HG03354 (cell line): Measurements from ENCODE around the gene SPRR3.

Experiments used
- ATAC-seq: cut with Tn5 transposase; IDR thresholded peaks from one replicate; pipeline ENCODE4 v1.9.1; 2021; ENCODE audit warnings: mild to moderate bottlenecking; ENCODE audit not compliant: unreplicated experiment, poor library complexity, severe bottlenecking

The SPRR3 gene

DNA sequence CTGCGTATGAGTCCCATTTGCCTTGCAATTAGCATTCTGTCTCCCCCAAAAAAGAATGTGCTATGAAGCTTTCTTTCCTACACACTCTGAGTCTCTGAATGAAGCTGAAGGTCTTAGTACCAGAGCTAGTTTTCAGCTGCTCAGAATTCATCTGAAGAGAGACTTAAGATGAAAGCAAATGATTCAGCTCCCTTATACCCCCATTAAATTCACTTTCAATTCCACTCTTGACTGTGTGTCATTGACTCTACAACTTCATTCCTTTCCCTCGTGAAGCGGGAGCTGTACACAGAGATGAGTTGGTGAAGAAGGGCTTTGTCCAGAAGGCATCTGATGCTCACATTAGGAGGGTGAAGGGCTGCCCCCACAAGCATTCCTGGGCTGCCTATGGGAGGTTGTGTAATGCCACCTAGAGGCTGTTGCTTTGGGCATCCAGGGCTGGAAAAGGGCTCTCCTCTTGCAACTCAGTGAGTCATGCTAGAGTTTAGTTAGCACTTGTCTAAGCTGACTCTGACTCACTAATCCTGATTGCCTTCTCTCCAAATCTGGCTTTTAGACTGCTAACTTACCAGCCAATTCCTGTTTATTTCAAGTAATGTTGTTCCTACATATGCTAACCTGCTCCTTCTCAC, 31.2 kb downstream of the SPRR3 start:
- ATAC-seq: no peak

GRCh38 chr1:153035211-153035610, 33.7 kb downstream of the SPRR3 start:
- ATAC-seq: no peak

DNA sequence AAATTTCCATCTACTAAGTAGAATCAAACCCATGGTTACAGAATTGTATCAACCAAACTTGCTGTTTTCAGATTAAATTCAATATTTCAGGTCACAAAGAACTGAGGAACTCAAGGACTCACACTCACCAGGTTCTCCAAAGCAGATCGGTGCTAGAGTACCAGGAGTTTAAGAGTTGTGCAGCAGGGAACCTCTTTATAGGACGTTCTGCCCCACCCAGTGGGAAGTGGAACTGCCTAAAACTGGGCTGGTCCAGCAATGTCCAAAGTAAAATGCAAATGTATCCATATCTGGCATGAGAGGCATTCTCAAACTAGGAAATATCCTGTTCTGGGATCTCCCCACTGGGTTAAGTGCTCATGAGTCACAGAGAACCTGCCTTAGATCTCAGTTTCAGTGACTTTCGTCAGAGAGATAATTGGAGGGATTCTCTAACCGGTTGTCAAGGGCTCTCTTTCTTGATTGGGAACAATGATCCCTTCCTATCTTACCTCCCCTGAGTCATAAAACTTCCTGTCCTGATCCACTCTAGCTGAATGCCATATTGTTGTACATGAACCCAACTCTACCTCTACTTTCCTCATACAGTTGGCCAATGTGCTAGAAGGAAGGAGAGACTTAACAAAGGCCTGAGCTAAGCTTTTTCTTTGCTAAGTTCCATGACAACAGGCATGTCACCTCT, 39.5 kb downstream of the SPRR3 start, which contains the start of gene SPRR2D:
SPRR2D (minus strand) TSS at position 171 of the 682 bp plus-strand sequence. CDS start 774 bp downstream, outside the sequence.
- ATAC-seq: no peak

- ATAC-seq: no peak
Measured at GRCh38 chr1:153049211-153049610, 47.7 kb downstream of the SPRR3 start.
